Spleen (tissue), 11 donors: ENCODE measurements around the gene BABAM2. TPM values are rescaled to one million over a fixed set of nuclear protein-coding genes. Genes with fewer than 3 reads are reported as not detected.

Experiments used
- DNase-seq: peaks from one replicate; pipeline ENCODE4 v3.0.0-alpha.2; 2020
- H3K27ac ChIP-seq, 8 donors: fragments of 200-600 bp; sonication (generic) in 7 of 8; 1 replicate in 4 of 8; 2 replicates in 4 of 8; pipeline versions ENCODE4 v1.5.0 to v1.8.0; 2016 to 2021; ENCODE audit warnings: inconsistent platforms in 4 of 8, mild to moderate bottlenecking in 4 of 8, moderate library complexity in 1 of 8
- H3K27me3 ChIP-seq, 7 donors: fragments of 200-600 bp; sonication (generic) in 6 of 7; replicated peaks in 1 of 7; 1 replicate in 4 of 7; 2 replicates in 3 of 7; pipeline versions ENCODE4 v1.5.0 to v1.8.0; 2016 to 2021; ENCODE audit warnings: inconsistent platforms in 3 of 7, mild to moderate bottlenecking in 1 of 7
- H3K36me3 ChIP-seq, 6 donors: fragments of 200-600 bp; sonication (generic) in 5 of 6; 1 replicate in 4 of 6; 2 replicates in 2 of 6; pipeline versions ENCODE4 v1.5.0 to v1.8.0; 2016 to 2021; ENCODE audit warnings: inconsistent platforms in 2 of 6
- H3K4me1 ChIP-seq, 6 donors: fragments of 200-600 bp; sonication (generic) in 5 of 6; 1 replicate in 3 of 6; 2 replicates in 3 of 6; pipeline versions ENCODE4 v1.5.0 to v1.8.0; 2016 to 2021; ENCODE audit warnings: inconsistent platforms in 3 of 6
- H3K4me3 ChIP-seq, 8 donors: fragments of 200-600 bp; sonication (generic) in 7 of 8; 1 replicate in 4 of 8; 2 replicates in 4 of 8; pipeline versions ENCODE4 v1.5.0 to v1.8.0; 2016 to 2021; ENCODE audit warnings: inconsistent platforms in 4 of 8, mild to moderate bottlenecking in 4 of 8, moderate library complexity in 2 of 8
- H3K9me3 ChIP-seq, 8 donors: fragments of 200-600 bp; sonication (generic) in 7 of 8; 1 replicate in 4 of 8; 2 replicates in 4 of 8; pipeline versions ENCODE4 v1.5.0 to v1.8.0; 2016 to 2021; ENCODE audit warnings: inconsistent platforms in 4 of 8
- POLR2A ChIP-seq, 3 donors: fragments of 450-650 bp; IDR thresholded peaks; one replicate each; pipeline ENCODE4 v1.5.1; 2017; ENCODE audit warnings: antibody characterized with exemption in 3 of 3, mild to moderate bottlenecking in 1 of 3
- POLR2AphosphoS5 ChIP-seq, 3 donors: sonication (generic); formaldehyde crosslinking; IDR thresholded peaks; one replicate each; pipeline ENCODE4 v1.5.1; 2017; ENCODE audit warnings: antibody characterized with exemption in 3 of 3
- WGBS, 5 donors: extraction: QIAGEN DNeasy Blood & Tissue Kit in 3 of 5; methylation state at CpG; one replicate each; pipeline versions ENCODE4 v1.1.5 to v1.1.7; 2013 to 2018; 5-methylcytosine and 5-hydroxymethylcytosine counted together
- intact Hi-C: fragments of 100-400 bp; cut with DNase I; formaldehyde crosslinking; loops from one replicate; pipeline ENCODE4 v1.15.0; 2023; ENCODE audit warnings: low total_unique reads
- polyA plus RNA-seq, 3 donors: library from polyadenylated mRNA; stranded (reverse); fragments of 200-250 nt; gene quantifications; one replicate each; pipeline ENCODE4 v1.2.1, GENCODE V29; 2013
- total RNA-seq, 7 donors: library from RNA; depleted of rRNA in 3 of 7; stranded (reverse); fragments of >200 nt in 3 of 7; fragmentation: NEBNext Ultra II Directional in 4 of 7; extraction: Animal tissue kit (Norgen Biotek cat#: 25700) in 4 of 7; gene quantifications; one replicate each; pipeline versions ENCODE4 v1.1.0 to v1.2.1, GENCODE V29; 2016 to 2021
- TF ChIP-seq, protein P1 (sequence below), 11 experiments: fragments of 200-600 bp in 7 of 11; fragments of 450-650 bp in 4 of 11; sonication (generic) in 4 of 11; IDR thresholded peaks in 8 of 11; conservative IDR thresholded peaks in 3 of 11; 1 replicate in 7 of 11; 2 replicates in 4 of 11; pipeline versions ENCODE4 v1.4.0 to v1.8.0; 2016 to 2021; ENCODE audit warnings: antibody characterized with exemption in 11 of 11, inconsistent platforms in 4 of 11, mild to moderate bottlenecking in 1 of 11
- donor health status: healthy with polysubstance abuse.
- donor health status: DM: no; HTN: no; CAD: no; lungs with moderate emphysema.
- donor health status: DM: no; HTN: no; CAD: no.
- donor health status: Bipolar disorder and iron deficiency.
- donor health status: healthy.
- donor health status: DM: no; HTN: no; CAD: no.
- donor health status: DM: yes; HTN: yes; CAD: no.

BABAM2 gene
- total and polyA plus RNA-seq, 10 donors: 16.1 to 70.1 (median 55.0) TPM

DNA sequence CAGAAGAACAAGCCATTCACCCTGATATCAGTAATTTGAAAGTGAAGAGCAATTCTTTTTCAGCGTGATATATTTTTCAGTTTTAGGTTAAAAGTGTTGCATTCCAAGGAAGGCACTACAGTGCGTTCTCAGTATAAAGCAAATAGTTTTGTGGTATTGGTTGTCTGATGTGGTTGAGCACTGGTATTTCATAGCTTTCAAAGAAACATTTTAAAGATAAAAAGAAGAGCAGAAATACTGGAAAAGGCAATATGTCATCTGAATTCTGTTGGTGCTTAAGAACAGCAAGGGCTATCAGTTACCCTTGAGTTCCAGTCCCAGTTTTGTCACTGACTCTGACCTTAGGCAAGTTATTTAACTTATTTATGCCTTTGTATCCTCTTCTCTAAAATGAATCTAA is 191.6 kb downstream of the BABAM2 start:
- intact Hi-C loops: no loop called here
- no peak overlapping the region for H3K27ac ChIP-seq
- no peak overlapping the region for H3K4me3 ChIP-seq
- no peaks in the 10 kb centered on the region for H3K27me3 ChIP-seq
- no peaks in the 10 kb centered on the region for H3K36me3 ChIP-seq
- peaks cover 0 to 32% (median 11%) of the 10 kb centered on the region in 6 donors for H3K4me1 ChIP-seq
- no peaks in the 10 kb centered on the region for H3K9me3 ChIP-seq
- TF ChIP-seq, protein P1, sequence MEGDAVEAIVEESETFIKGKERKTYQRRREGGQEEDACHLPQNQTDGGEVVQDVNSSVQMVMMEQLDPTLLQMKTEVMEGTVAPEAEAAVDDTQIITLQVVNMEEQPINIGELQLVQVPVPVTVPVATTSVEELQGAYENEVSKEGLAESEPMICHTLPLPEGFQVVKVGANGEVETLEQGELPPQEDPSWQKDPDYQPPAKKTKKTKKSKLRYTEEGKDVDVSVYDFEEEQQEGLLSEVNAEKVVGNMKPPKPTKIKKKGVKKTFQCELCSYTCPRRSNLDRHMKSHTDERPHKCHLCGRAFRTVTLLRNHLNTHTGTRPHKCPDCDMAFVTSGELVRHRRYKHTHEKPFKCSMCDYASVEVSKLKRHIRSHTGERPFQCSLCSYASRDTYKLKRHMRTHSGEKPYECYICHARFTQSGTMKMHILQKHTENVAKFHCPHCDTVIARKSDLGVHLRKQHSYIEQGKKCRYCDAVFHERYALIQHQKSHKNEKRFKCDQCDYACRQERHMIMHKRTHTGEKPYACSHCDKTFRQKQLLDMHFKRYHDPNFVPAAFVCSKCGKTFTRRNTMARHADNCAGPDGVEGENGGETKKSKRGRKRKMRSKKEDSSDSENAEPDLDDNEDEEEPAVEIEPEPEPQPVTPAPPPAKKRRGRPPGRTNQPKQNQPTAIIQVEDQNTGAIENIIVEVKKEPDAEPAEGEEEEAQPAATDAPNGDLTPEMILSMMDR (IDR thresholded peaks at IDR 0.05 in 8 of 11, conservative IDR thresholded peaks at IDR 0.05 in 3 of 11): no peak
- no peak for TF ChIP-seq POLR2A (IDR thresholded peaks at IDR 0.05)
- no peak for TF ChIP-seq POLR2AphosphoS5 (IDR thresholded peaks at IDR 0.05)
- no peak for DNase-seq
- 68 to 86% (median 79%) methylated on average over 2 of the region's 2 CpGs for WGBS, 5 donors

DNA sequence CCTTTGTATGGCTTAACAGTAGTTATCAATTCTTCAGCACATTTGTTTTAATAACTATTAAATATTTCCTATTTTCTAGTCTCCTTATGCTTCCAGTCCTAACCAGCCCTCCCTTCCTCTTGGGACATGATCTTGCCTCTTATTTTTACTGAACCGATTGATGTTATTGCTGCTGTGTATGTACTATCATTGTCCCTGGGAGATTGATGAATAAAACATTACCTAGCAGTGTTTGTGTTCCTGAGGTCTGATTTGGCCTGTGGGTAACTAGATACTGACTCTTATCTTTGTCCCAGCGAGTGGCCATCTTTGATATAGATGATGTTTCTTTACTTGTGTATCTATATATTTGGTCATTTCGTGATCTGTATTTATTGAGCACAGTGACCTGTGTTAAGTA is 192.9 kb downstream of the BABAM2 start:
- 94 to 99% (median 96%) methylated on average over 3 of the region's 3 CpGs for WGBS, 5 donors
- Histone ChIP-seq H3K9me3 (no peaks in the 10 kb centered on the region), H3K27ac (no peak overlapping the region), H3K36me3 (no peaks in the 10 kb centered on the region), H3K27me3 (no peaks in the 10 kb centered on the region), H3K4me3 (no peak overlapping the region), H3K4me1 (peaks cover 0 to 32% (median 11%) of the 10 kb centered on the region in 6 donors)
- intact Hi-C loops: no loop called here
- TF ChIP-seq POLR2AphosphoS5 (IDR thresholded peaks at IDR 0.05) (no peak), POLR2A (IDR thresholded peaks at IDR 0.05) (no peak)
- TF ChIP-seq, protein P1 (IDR thresholded peaks at IDR 0.05 in 8 of 11, conservative IDR thresholded peaks at IDR 0.05 in 3 of 11): no peak
- no peak for DNase-seq

DNA sequence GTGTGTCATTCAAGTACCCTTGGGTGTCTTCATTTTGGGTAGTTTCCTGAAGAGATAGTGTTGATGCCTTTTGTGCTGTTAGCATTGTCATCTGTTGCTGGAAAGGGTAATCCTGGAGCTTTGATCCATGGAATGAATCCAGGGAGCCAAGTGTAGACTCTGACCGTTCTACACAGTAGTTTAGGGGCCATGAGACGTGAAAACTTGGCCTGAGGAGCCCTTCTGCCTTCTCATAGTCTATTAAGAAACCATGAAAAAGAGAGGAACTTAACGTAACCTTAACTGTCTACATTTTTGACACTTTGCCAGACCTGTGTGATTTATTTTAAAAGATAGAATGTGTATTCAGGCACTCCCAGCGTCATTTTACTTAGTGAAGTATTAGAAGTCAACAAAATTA is 194.0 kb downstream of the BABAM2 start:
- TF ChIP-seq POLR2A (IDR thresholded peaks at IDR 0.05) (no peak), POLR2AphosphoS5 (IDR thresholded peaks at IDR 0.05) (no peak)
- TF ChIP-seq, protein P1 (IDR thresholded peaks at IDR 0.05 in 8 of 11, conservative IDR thresholded peaks at IDR 0.05 in 3 of 11): no peak
- Histone ChIP-seq H3K4me1 (peaks cover 0 to 32% (median 11%) of the 10 kb centered on the region in 6 donors), H3K9me3 (no peaks in the 10 kb centered on the region), H3K27ac (no peak overlapping the region), H3K36me3 (no peaks in the 10 kb centered on the region), H3K4me3 (no peak overlapping the region), H3K27me3 (no peaks in the 10 kb centered on the region)
- WGBS, 5 donors: 24 to 58% (median 36%) methylated on average over 4 of the region's 4 CpGs
- intact Hi-C loops: no loop called here
- no peak for DNase-seq

DNA sequence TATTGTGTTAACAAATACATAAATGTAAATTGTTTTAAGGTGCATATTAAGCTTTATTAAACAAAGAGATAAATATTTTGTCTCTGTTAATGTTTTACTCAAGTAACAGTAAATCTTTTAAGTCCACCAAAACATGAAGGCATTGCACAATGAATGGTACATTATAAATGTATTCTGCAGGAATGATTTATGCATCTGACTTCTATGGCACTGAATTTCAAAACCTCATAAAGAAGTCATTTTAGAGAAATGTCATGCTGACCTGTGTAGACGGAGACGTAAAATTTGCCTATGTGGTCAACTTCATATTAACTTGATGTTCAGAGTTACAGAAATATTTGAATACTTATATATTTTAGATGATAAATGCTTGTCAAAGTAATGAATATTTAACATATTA is 194.7 kb downstream of the BABAM2 start:
- Histone ChIP-seq H3K36me3 (no peaks in the 10 kb centered on the region), H3K27me3 (no peaks in the 10 kb centered on the region), H3K9me3 (no peaks in the 10 kb centered on the region), H3K4me3 (no peak overlapping the region), H3K4me1 (peaks cover 0 to 25% (median 11%) of the 10 kb centered on the region in 6 donors), H3K27ac (no peak overlapping the region)
- DNase-seq: no peak
- intact Hi-C loops: no loop called here
- WGBS, 5 donors: 85 to 98% (median 92%) methylated on average over 2 of the region's 2 CpGs
- no peak for TF ChIP-seq POLR2AphosphoS5 (IDR thresholded peaks at IDR 0.05)
- TF ChIP-seq, protein P1 (IDR thresholded peaks at IDR 0.05 in 8 of 11, conservative IDR thresholded peaks at IDR 0.05 in 3 of 11): no peak
- no peak for TF ChIP-seq POLR2A (IDR thresholded peaks at IDR 0.05)
